GM21367 (cell line): ENCODE results near the gene ABLIM3.

Experiments used
- ATAC-seq: cut with Tn5 transposase; IDR thresholded peaks from one replicate; pipeline ENCODE4 v1.9.1; 2021; ENCODE audit not compliant: unreplicated experiment

ABLIM3 gene

DNA sequence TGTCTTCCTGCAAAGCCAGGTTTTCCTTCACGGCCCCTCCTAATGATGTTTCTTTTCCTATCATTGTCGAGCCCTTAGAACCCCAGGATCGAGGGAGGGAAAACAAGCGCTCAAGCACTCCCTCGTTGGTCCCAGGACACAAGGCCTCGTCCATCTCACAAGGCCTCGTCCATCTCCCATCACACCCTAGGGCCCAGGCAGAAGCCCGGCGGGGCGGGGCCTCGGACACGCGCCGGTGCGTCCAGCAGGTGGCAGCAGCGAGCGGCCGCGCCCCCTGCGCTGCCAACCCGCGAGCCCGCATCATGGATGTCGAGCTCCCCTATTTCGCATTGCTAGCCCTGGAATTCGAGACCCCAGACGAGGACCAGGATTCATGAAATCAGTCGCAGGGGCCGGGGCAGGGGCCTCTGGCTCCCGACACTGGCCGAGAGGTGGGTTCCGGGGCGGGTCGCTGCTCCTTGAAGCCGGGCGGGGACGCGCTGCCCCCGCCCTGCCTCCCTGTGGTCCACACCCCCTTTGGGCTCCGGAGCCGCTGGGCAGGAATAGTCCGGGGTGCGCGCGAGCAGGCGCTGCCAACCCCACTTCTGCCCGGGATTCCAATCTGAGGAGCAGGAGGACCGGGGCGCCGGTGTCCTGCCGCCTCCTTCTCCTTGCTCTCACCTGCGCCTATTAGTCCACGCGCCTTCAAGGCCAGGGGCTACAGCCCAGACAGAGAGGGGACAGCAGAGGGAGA lies at the start of gene ABLIM3:
ABLIM3 (plus strand) TSS at position 270 of the 733 bp plus-strand sequence. CDS start 603 bp downstream, outside the sequence.
- ATAC-seq: peak; percentile 92

DNA sequence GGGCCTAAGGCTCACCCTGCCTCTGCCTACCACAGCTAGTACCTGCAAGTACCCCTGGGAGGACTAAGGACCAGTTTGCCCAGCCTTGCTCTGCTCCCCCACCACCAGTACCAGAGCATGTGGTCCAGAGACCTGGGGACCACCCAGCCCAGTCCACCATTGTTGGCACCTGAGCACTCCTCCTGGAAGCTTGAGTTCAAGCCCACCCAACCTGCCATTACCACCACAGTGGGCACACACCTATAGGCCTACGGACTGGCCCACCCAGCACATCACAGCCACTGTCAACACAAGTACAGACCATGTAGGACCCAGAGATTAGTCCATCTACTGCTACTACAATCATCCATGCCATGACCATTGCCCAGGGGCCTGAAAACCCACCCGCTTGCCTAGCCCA lies 47.7 kb upstream of the ABLIM3 start:
- ATAC-seq: no peak

DNA sequence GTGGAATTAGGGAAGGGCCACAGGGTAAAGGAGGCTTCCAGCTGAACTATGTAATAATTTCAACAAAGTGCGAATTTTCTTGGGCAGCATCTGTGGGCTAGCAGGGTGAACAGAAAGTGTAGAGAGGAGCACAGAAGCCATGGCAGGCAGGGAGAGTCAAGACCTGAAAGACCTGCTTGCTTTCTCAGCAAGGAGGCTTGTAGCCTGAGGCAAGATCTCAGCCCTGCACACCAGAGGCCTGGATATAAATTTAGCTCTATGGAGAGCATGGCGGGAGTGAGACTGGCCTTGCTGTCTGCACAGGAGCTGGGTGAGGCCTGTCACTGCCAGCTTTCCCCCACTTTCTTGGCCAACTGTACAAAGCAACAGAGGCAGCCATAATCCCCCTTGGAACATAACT lies 46.3 kb upstream of the ABLIM3 start:
- ATAC-seq: no peak

DNA sequence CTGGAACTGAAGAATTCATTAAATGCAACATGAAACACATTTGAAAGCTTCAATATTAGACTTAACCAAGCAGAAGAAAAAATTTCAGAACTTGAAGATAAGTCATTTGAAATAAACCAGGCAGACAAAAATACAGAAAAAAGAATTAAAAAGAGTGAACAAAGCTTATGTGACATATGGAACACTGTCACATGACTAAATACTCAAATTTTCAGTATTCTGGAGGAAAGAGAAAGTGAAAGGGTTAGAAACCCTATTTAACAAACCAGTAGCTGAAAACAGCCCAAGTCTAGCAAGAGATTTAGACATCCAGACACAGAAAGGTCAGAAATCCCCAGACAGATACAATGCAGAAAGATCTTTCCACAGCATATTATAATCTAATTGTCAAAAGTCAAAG lies 41.4 kb upstream of the ABLIM3 start:
- ATAC-seq: no peak

DNA sequence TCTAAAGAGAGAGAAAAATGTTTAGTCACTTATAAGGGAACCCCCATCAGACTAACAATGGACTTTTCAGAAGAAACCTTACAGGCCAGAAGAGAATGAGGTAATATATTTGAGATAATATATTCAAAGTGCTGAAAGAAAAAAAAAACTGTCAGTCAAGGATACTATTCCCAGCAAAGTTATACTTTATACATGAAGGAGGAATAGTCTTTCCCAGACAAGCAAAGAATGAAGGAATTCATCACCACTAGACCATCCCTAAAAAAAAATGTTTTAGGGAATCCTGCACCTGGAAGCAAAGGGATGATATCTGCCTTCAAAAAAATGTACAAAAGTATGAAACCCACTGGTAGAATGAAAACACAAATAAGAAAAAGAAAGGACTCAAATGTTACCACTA lies 41.0 kb upstream of the ABLIM3 start:
- ATAC-seq: no peak

DNA sequence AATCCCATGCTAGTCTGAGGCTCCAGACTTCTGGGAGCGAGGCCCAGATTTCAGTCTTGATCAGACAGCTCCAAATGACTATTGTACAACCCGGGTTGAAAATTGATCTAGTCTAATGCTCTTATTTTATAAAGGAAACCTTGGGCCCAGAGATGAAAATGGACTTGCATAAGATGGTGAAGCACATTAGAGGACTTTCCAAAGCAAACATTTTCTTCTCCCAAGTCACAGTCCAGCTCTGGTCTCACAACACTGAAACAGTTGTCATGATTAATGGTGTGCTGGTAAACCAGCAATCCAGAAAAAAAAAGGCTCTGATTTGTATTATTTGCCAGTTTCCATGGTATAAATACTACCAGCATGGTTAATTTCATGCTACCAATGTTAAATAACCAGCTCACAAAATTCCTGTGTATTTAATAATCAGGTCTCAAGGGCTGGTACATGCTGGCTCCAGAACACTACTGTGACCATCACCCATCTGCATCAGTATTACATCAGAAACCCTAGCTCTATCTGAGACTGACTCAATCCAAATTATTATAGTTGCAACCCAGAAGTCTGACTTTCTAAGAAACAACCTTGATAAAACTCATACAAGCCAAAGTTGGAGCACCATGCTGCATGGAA lies 32.5 kb upstream of the ABLIM3 start:
- ATAC-seq: no peak

DNA sequence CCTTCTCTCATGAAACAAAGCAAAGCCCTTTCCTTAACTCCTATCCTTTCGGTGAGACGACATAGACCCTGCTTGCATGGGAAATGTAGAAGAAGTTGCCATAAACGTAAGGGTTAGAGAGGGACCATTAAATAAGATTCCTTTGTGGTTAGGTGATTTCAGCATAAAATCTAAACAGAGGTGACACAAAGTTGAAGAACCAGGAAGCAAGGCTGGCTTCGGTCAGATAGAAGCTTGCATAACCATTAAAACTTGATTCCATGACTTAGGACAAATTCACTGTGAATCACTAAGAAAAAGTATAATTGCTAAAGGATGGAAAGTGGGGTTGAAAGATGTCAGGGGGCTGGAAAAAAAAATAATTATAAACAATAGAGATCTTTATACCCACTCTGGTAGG lies 30.9 kb upstream of the ABLIM3 start:
- no peak for ATAC-seq

DNA sequence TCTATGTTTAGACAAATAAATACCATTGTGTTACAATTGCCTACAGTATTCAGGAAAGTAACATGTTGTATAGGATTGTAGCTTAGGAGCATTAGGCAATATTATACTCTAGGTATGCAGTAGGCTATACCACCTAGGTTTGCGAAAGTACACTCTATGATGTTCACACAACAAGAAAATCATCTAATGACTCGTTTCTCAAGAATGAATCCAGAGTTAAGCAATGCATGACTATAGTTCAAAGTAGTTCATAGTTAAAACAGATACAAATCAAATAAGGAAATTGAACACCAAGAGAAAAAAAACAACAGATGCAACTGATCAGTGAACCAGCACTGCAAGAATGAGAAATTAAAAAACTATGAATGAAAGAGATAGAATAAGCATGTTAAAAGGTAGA lies 27.6 kb upstream of the ABLIM3 start:
- no peak for ATAC-seq

DNA sequence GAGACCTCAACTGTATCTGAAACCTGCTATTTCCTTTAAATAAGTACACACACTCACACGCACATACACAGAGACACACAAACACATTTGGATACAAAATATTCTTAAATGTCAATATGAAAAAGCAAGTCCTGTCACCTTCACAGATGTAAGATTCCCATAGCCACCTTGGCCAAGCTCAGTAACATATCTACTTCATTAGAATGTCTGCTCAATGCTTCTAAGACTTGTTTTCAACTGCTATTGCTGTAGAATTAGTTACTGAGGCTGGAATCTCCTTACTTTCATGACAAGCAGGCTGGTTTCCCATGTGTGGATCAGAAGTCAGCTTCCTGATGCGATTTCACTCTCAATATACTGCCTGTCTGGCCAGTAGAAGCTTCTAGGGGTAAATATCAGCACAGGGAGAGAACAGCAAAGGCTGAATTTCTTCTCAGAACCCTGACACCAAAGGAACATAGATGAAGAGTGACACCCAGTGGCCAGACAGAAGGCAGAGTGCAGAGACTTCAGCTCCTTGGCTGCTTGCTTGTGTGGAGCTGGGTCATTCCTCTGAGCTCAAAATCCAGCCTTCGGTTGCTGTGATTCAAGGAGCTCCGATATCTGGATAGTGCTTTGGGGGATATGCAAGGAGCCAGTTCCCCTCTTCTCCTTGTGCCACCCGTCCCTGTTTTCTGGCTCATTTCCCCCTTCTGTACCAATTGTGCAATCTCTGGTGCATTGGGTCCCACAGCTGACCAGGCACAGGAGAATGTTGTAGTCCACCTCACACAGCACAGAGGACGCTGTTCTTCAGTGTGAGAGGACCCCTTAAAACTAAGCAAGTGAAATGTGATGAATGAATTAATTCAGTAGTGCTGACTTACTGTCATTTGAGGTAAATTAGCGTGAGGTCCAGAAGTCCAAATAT lies 26.6 kb upstream of the ABLIM3 start:
- peak; percentile 89 for ATAC-seq

DNA sequence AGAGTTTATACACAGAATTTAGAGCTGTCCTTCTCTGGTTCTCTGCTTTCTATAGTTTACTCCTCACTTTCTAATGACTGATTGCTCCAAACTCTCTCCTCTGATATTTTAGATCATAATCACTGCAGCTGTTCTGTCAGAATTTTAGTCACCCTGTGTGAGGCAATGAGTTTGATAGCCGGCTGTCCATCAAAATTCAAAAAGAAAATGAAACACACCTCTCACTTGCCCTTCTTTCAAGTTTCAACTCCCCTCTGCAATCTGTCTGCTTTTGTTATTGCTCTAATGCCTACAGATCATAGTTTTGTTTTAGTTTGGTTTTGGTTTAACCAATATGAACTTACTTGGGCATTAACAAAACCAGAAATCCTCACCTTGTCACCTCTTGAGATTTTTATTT lies 23.3 kb upstream of the ABLIM3 start:
- ATAC-seq: peak; percentile 74

DNA sequence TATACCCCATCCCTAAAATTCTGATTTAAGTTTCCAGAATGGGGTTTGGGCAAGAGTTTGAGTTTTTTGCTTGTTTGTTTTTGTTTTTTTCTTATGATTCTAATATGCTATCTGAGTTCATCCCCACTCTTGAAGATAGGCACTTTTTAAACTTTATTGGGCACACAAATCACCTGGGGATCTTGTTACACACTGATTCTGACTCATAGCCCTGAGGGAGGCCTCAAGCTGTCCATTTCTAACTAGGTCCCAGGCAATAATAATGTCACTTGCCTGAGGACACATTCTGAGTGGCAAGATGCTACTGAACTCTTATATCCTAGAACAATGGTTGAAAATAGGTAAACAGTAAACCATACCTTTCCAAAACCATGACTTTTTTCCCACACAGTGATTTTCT lies 22.8 kb upstream of the ABLIM3 start:
- no peak for ATAC-seq

DNA sequence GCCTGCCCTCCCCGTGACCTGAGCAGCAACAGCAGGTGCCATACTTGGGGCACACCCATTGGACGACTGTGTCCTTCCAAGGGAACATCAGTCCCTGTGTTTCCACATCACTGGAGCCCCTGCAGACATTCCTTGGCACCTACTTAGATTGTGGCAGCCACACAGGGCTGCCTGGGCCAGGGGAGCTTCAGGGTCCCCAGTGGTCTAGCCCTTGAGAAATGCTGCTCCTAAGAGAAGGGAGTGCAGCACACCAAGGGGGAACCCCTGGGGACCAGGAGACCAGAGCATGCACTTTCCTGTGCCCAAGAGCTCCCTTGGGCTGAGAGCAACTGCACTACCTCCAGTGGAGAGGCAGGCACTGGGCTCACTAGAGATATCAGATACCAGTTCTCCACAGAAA lies 20.1 kb upstream of the ABLIM3 start:
- ATAC-seq: no peak

DNA sequence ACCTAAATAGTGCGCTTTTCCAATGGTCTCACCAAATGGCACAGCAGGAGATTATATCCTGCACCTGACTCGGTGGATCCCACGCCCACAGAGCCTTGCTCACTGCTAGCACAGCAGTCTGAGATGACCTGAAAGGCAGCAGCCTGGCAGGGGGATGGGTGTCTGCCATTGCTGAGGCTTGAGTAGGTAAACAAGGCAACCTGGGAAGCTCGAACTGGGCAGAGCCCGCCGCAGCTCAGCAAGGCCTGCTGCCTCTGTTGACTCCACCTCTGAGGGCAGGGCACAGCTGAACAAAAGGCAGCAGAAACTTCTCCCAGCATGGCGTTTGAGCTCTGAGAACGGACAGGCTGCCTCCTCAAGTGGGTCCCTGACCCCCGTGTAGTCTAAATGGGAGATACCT lies 18.1 kb upstream of the ABLIM3 start:
- ATAC-seq: no peak

DNA sequence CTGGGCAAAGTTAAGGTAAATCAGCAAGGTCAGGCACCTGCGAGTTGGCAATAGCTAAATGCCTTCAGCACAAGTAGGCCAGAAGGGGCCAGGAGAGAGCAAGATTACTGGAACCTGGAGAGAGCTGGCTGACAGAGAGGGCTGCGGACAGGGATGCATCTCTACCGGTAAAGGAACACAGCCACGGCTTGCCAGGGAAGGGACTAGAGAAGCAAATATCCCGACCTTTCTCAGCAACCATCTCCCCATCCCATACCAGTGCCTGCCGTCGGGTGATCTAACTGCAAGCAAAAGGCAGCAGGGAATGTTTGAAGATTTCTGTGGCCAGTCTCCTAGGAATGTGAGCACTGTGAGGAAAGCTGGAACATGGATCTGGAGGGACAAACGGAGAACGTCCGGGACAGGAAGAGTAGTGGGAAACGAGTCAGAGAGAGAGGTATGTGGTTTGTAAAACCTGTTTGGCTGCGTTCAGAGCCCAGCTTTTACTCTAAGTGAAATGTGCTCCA lies 15.9 kb upstream of the ABLIM3 start:
- ATAC-seq: no peak

DNA sequence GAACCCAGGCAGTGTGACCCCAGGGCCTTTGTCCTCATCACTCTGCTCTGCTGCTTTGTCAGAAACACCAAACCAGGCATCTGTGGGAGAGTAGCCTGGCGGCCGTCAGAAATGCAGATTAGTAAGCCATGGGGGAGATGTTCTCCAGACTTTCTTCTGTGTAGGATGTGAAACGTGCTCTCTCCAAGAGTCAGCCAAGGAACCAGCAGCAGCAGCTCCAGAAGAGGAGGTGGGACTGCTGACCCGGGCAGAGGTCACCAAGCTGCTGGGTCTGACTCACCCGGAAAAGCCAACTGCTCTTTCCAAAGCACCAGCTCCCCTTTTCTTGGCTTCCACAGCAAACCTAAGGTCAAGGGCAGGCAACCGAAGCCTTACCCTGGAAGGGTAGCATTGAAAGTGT lies 14.4 kb upstream of the ABLIM3 start:
- ATAC-seq: no peak

DNA sequence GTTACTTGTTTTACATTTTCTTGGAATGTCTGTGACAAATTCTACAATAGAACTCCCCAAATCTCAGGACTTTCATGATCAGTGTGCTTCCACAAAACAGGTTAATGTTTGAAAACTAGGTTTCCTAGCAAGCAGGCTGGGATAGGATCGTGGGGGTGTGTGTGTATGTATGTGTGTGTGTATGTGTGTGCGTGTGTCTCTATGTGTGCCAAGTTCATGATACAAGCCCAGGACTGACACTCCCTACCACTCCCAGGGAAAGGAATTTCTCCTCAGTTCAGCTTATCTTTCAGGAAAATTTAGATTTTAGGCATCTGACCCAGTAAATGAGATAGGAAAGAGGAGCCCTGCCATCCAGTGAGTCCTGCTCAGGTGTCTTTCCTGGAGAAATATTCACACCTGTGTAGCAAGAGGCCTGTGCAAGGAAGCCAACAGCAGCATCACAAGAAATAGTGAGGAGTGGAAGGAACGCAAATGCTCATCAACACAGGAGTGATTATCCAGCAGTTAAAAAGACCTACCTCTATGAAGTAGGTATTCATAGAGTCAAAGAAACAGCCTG lies 13.8 kb upstream of the ABLIM3 start:
- ATAC-seq: no peak

DNA sequence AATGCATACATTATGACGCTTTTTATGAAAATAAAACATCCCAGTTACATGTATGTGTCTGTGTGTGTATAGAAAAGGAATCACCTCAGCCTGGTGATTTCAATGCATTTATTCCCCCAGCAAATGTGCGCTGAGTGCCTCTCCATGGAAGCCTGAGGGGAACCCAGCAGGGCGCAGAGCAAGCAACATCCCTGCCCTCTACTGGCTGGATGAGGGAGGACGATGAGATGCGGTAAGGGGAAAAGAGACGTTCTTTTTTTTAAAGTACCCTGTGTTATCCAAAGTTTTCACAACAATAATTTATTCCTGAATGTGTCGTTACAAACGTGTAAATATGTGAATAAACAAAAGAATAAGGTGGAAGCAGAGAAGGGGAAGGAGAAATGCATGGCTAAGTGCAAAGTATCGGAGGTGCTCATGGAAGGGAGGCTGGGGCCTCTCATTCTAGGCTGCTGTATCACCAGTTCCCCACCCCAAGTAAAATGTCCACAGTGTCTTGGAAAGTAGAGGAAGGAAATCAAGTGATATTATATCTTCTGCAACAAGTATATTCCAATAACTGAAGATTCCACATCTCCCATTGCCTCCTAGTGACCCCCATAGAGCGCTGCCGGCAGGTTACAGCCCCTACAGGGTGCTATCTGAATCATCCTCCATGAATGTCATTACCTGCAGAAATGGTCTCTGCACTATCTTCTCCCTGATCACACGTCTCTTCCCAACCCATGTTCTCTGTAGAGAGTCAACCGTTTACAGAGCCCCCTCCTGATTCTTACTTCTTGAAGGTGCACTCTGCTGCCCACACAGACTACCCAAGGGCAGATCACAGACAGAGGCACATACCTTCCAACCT lies 13.0 kb upstream of the ABLIM3 start:
- peak; percentile 71 for ATAC-seq

DNA sequence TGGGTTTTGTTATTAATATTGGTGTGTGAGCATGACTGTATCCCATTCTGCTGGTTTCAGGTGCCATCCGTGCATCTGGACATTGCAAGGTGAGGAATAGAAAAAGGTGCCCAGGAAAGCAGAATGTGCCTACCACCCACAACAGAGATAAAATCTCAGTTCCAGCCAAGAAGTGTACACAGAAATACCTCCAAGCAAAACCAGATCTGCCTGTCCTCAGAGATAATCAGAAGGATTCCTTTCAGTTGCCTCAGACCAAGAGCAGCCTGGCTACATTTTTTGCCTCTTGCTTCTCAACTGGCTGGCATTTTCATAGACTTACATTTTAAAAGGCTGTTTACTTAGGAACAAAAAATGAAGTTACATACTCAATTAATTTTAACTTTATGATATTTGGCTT lies 12.1 kb upstream of the ABLIM3 start:
- ATAC-seq: no peak

DNA sequence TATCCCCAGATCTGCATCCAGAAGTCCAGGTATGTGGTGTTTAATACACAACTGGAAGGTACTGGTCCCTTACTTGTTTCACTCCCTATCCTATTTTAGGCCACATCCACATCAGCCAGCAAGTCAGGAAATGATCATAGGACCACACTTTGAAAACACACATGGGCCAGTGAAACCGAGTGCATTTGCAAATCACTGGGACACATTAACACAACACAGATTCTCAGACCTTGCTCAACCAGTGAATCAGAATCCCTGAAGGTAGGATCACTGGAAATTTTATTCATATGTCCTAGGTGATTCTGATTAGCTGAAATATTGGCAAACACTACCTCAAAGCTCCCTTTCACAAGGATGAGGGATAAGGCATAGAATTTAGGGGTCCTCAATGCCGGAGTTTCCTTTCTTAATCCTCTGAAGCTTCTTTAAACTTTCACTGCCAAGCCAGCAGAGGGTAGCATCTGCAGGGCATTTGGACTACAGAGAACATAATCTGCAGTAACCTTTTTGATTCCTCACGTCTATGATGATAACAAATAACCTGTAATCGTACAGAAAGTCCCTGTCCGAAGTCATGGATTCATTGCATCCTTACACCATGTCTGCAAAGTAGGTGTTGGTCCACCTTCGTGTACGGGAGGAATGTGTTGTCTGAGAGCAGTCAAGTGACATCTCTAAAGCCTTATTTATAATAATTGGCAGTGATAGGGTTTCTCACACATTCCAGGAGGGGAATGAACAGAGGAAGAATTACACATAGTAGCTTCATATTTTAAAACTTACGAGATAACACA lies 11.0 kb upstream of the ABLIM3 start:
- ATAC-seq: no peak

DNA sequence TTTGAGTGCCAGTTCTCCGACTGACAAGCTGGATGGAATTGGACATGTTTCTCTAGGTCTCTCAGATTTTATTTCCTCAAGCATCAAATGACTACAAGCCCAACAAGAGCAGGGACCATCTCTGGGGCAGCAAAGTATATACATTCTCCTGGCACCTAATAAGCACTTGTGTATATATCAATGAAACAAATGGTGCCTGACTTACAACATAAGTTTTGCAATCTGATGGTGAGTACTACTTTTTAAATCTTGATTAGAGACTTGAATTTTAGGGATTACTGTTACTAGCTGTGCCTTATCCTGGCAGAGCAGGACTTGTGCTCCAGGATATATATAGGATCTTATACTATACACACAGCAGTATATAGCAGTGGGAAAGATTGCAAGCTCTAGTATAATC lies 8.8 kb upstream of the ABLIM3 start:
- ATAC-seq: no peak
